Left ventricle myocardium inferior (tissue), 1 donor: ENCODE measurements around the gene COQ10A. TPM values are rescaled to one million over a fixed set of nuclear protein-coding genes. Genes with fewer than 3 reads are reported as not detected.
A peak's percentile ranks its signal among the peaks of the same experiment; 100 is the strongest.

ENCODE experiments used
- DNase-seq: peaks from one replicate; pipeline ENCODE4 v3.0.0-alpha.2; 2020
- H3K27ac ChIP-seq: fragments of 200-600 bp; replicated peaks from 2 replicates; pipeline ENCODE4 v1.8.0; 2021
- H3K27me3 ChIP-seq: fragments of 200-600 bp; 2 replicates; pipeline ENCODE4 v1.8.0; 2021; ENCODE audit warnings: low read depth
- H3K36me3 ChIP-seq: fragments of 200-600 bp; 2 replicates; pipeline ENCODE4 v1.8.0; 2021
- H3K4me1 ChIP-seq: fragments of 200-600 bp; 2 replicates; pipeline ENCODE4 v1.8.0; 2021
- H3K4me3 ChIP-seq: fragments of 200-600 bp; 2 replicates; pipeline ENCODE4 v1.8.0; 2021; ENCODE audit warnings: mild to moderate bottlenecking, moderate library complexity
- H3K9me3 ChIP-seq: fragments of 200-600 bp; replicated peaks from 2 replicates; pipeline ENCODE4 v1.8.0; 2021
- CTCF ChIP-seq: fragments of 200-600 bp; IDR thresholded peaks from 2 replicates; pipeline ENCODE4 v1.8.0; 2021; ENCODE audit warnings: antibody characterized with exemption, mild to moderate bottlenecking, borderline replicate concordance
- intact Hi-C: fragments of 100-400 bp; cut with micrococcal nuclease; formaldehyde crosslinking; loops from one replicate; pipeline ENCODE4 v1.11.0; 2022
- total RNA-seq: library from RNA; stranded (reverse); fragmentation: NEBNext Ultra II Directional; extraction: Animal tissue kit (Norgen Biotek cat#: 25700); gene quantifications from one replicate; pipeline ENCODE4 v1.2.1, GENCODE V29; 2021
- donor health status: DM: no; HTN: yes; CAD: no; lungs with severe emphysema.

The COQ10A gene
- total RNA-seq, 1 donor from 2014 or later = 203 TPM

DNA sequence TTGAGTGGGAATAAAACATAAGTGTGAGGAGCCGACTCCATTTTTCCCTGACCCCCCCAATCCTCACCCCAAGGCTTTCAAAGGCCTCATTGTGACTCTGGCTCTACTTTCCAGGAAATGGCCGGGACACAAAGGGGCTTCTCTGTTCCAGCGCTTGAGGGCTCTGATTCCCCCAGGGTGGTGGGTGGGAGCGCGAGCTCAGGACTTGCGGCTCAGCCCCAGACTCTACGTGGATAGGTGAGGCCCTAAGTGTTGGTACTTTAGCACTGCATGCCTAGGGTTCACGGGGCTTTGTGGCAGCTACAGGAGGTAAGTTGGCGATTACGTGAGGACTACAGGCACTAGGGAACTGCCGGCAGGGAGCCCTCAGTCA, 48.5 kb downstream of the COQ10A start:
- no peaks in the 10 kb centered on the region for H3K27me3 ChIP-seq
- TF ChIP-seq CTCF = no peak
- no peak for DNase-seq
- H3K4me1 ChIP-seq = peaks cover 23% of the 10 kb centered on the region
- H3K36me3 ChIP-seq = peaks cover 59% of the 10 kb centered on the region
- H3K9me3 ChIP-seq = no peaks in the 10 kb centered on the region
- peak overlapping the region; percentile 99 for H3K4me3 ChIP-seq
- H3K27ac ChIP-seq = peak overlapping the region; percentile 98
- intact Hi-C loops = no loop called here

DNA sequence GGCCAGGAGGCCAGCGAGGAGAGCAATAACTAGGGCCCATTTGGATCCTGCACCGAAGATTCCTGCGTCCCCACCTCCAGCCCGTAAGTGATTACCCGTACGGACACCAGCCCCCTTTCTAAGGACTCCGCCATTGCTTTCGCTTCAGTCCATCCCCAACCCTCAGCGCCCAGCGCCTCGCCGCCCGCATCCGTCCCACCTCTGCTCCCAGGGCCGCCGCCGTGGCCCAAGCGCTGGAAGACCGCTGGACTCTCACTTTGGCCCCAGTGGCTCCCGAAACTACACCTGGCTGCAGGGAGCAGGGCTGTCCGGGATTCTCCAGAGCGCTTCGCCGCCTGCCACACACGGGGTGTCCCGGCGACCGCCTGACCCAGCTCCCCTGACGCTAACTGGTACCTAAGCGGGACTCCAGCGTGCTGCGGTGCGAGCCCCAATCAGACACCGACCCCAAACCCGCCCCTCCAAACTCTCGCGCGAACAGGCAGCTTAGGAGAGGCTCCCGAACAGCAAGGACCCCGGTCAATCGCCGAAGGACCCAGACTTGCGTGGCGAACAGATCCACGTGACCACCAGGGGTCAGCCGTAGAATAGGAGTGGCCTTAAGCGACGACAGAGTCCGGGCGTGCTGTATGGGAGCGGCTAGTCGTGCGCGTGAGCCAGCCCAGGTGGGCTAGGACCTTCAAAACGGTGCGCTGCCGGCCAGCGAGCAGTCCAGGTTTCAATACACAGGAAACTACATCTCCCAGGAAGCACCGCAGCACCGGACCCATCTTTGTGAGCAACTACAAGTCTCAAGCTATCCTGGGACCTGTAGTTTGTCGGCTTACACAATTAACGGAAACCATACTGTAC, 49.1 kb downstream of the COQ10A start, which contains the start of gene CNPY2:
CNPY2 (minus strand) TSS at position 367 of the 852 bp plus-strand sequence. CDS start 771 bp downstream, outside the sequence.
- intact Hi-C loops = no loop called here
- Histone ChIP-seq H3K36me3 (peaks cover 59% of the 10 kb centered on the region), H3K4me1 (peaks cover 23% of the 10 kb centered on the region), H3K9me3 (no peaks in the 10 kb centered on the region), H3K27me3 (no peaks in the 10 kb centered on the region), H3K4me3 (peak within 1 kb of the TSS; percentile 99), H3K27ac (peak within 1 kb of the TSS; percentile 98)
- peak; percentile 96 for DNase-seq
- peak; percentile 27 for TF ChIP-seq CTCF

DNA sequence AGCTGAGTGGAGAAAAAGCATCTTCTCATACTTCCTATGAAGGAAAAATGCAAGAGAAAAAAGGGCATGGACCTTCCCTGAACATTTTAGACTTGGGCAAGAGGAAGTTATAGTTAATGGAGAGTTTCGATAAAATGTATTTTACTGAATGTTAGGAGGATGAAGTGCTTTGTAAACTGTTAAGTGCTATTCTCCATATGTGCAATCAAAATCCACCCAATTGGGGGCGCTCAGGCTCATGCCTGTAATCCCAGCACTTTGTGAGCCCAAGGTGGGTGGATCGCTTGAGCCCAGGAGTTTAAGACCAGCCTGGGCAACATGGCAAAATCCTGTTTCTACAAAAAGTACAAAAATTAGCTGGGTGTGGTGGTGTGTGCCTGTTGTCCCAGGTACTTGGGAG, 50.9 kb downstream of the COQ10A start:
- intact Hi-C loops = no loop called here
- no peak overlapping the region for H3K27ac ChIP-seq
- DNase-seq = no peak
- H3K27me3 ChIP-seq = no peaks in the 10 kb centered on the region
- H3K4me3 ChIP-seq = no peak overlapping the region
- H3K9me3 ChIP-seq = no peaks in the 10 kb centered on the region
- no peak for TF ChIP-seq CTCF
- H3K4me1 ChIP-seq = peaks cover 23% of the 10 kb centered on the region
- peaks cover 66% of the 10 kb centered on the region for H3K36me3 ChIP-seq

Other genes starting within 250 kb of the COQ10A start
- gene IKZF4, start 245.9 kb upstream of the COQ10A start, total RNA-seq = 8.4 TPM
- 48.7 TPM for gene RPS26, start 225.0 kb upstream of the COQ10A start, total RNA-seq
- 2.3 TPM for gene ERBB3, start 186.8 kb upstream of the COQ10A start, total RNA-seq
- 65.7 TPM for gene PA2G4, start 162.4 kb upstream of the COQ10A start, total RNA-seq
- 1,892 TPM for gene RPL41, start 150.3 kb upstream of the COQ10A start, total RNA-seq
- gene ZC3H10, start 148.7 kb upstream of the COQ10A start, total RNA-seq = 4.9 TPM
- 23.2 TPM for gene ESYT1, start 138.7 kb upstream of the COQ10A start, total RNA-seq
- 54.1 TPM for gene MYL6B, start 114.4 kb upstream of the COQ10A start, total RNA-seq
- 508 TPM for gene MYL6, start 108.6 kb upstream of the COQ10A start, total RNA-seq
- gene SMARCC2, start 77.5 kb upstream of the COQ10A start, total RNA-seq = 67.1 TPM
- 51.4 TPM for gene RNF41, start 45.0 kb upstream of the COQ10A start, total RNA-seq
- 20.3 TPM for gene NABP2, start 42.6 kb upstream of the COQ10A start, total RNA-seq
- gene SLC39A5, start 36.9 kb upstream of the COQ10A start, total RNA-seq = not detected
- 25.1 TPM for gene ANKRD52, start 8.6 kb upstream of the COQ10A start, total RNA-seq
- gene CS, start 33.4 kb downstream of the COQ10A start, total RNA-seq = 780 TPM
- 33.4 TPM for gene CNPY2, start 49.0 kb downstream of the COQ10A start, total RNA-seq
- gene PAN2, start 67.1 kb downstream of the COQ10A start, total RNA-seq = 49.5 TPM
- gene IL23A, start 71.9 kb downstream of the COQ10A start, total RNA-seq = not detected
- gene STAT2, start 93.2 kb downstream of the COQ10A start, total RNA-seq = 34.9 TPM
- not detected for gene APOF, start 95.9 kb downstream of the COQ10A start, total RNA-seq
- gene TIMELESS, start 182.5 kb downstream of the COQ10A start, total RNA-seq = 2.2 TPM
- gene MIP, start 187.7 kb downstream of the COQ10A start, total RNA-seq = not detected
- gene SPRYD4, start 201.6 kb downstream of the COQ10A start, total RNA-seq = 3.6 TPM
- gene GLS2, start 221.2 kb downstream of the COQ10A start, total RNA-seq = 0.49 TPM